Transverse colon (tissue), 4 donors: Measurements from ENCODE around the gene MCC. TPM values are rescaled to one million over a fixed set of nuclear protein-coding genes. Genes with fewer than 3 reads are reported as not detected.

Experiments used
- DNase-seq: peaks from one replicate; pipeline ENCODE4 v3.0.0-alpha.2; 2019
- H3K27ac ChIP-seq, 4 donors: fragments of 200-600 bp; sonication (generic); 2 replicates each; pipeline ENCODE4 v1.5.1; 2016 to 2018; ENCODE audit warnings: inconsistent platforms in 4 of 4
- H3K27me3 ChIP-seq: fragments of 200-600 bp; sonication (generic); 2 replicates; pipeline ENCODE4 v1.5.1; 2017; ENCODE audit warnings: inconsistent platforms
- H3K36me3 ChIP-seq, 4 donors: fragments of 200-600 bp; sonication (generic); 2 replicates each; pipeline ENCODE4 v1.5.1; 2017 to 2019; ENCODE audit warnings: inconsistent platforms in 4 of 4
- H3K4me1 ChIP-seq, 4 donors: fragments of 200-600 bp; sonication (generic); 2 replicates each; pipeline ENCODE4 v1.5.1; 2017 to 2020; ENCODE audit warnings: inconsistent platforms in 4 of 4
- H3K4me3 ChIP-seq, 4 donors: fragments of 200-600 bp; sonication (generic); 1 replicate in 1 of 4; 2 replicates in 3 of 4; pipeline versions ENCODE4 v1.5.1 to v1.6.1; 2017 to 2019; ENCODE audit warnings: inconsistent platforms in 4 of 4
- H3K9me3 ChIP-seq, 2 donors: fragments of 200-600 bp; sonication (generic); 2 replicates each; pipeline ENCODE4 v1.5.1; 2017 to 2019; ENCODE audit warnings: inconsistent platforms in 2 of 2
- CTCF ChIP-seq, 5 experiments: fragments of 200-600 bp in 3 of 5; fragments of 450-650 bp in 2 of 5; sonication (generic) in 3 of 5; IDR thresholded peaks; 1 replicate in 2 of 5; 2 replicates in 3 of 5; pipeline ENCODE4 v1.5.1; 2016 to 2017; ENCODE audit warnings: antibody characterized with exemption in 5 of 5, inconsistent platforms in 3 of 5, mild to moderate bottlenecking in 2 of 5, moderate library complexity in 1 of 5
- EP300 ChIP-seq: sonication (generic); formaldehyde crosslinking; IDR thresholded peaks from one replicate; pipeline ENCODE4 v1.6.1; 2017; ENCODE audit warnings: antibody characterized with exemption, low read depth
- POLR2A ChIP-seq: fragments of 450-650 bp; IDR thresholded peaks from one replicate; pipeline ENCODE4 v1.6.1; 2016; ENCODE audit warnings: antibody characterized with exemption, mild to moderate bottlenecking, moderate library complexity
- POLR2AphosphoS5 ChIP-seq, 3 donors: sonication (generic); formaldehyde crosslinking; IDR thresholded peaks; one replicate each; pipeline ENCODE4 v1.6.1; 2016; ENCODE audit warnings: antibody characterized with exemption in 3 of 3
- WGBS, 2 donors: methylation state at CpG; one replicate each; pipeline ENCODE4 v1.1.5; 2018; ENCODE audit warnings: low coverage in 1 of 2; 5-methylcytosine and 5-hydroxymethylcytosine counted together
- in situ Hi-C, 4 donors: fragments of 200-750 bp; cut with MboI; loops; one replicate each; pipeline versions ENCODE4 v1.15.0 to v1.15.1; 2017; ENCODE audit warnings: low sequenced_read_pairs in 3 of 4, low pct_ligation_motif_present in 1 of 4, low pct_unique_long_range_greater_than_20kb in 1 of 4
- intact Hi-C: fragments of 100-400 bp; cut with DNase I; formaldehyde crosslinking; loops from one replicate; pipeline ENCODE4 v1.15.1; 2023; ENCODE audit warnings: low total_unique reads
- total RNA-seq, 4 donors: library from RNA; depleted of rRNA; stranded (reverse); fragments of >200 nt; gene quantifications; one replicate each; pipeline ENCODE4 v1.1.0, GENCODE V29; 2016

The MCC gene
- total RNA-seq, 4 donors from 2014 or later, result 2.6 to 28.4 (median 16.4) TPM

- no peaks in the 10 kb centered on the region for H3K27me3 ChIP-seq
- in situ Hi-C loops (no loop called here), intact Hi-C loops (no loop called here)
- H3K27ac ChIP-seq, result no peak overlapping the region
- TF ChIP-seq EP300 (no peak), CTCF (IDR thresholded peaks at IDR 0.05) (no peak), POLR2AphosphoS5 (IDR thresholded peaks at IDR 0.05) (no peak), POLR2A (no peak)
- H3K4me1 ChIP-seq, result no peaks in the 10 kb centered on the region
- WGBS, 2 donors, result 84 to 98% methylated on average over 5 to 6 of the region's 6 CpGs
- no peaks in the 10 kb centered on the region for H3K36me3 ChIP-seq
- H3K4me3 ChIP-seq, result no peak overlapping the region
- no peaks in the 10 kb centered on the region for H3K9me3 ChIP-seq
- no peak for DNase-seq
Measured at GRCh38 chr5:113194125-113194524, 294.1 kb downstream of the MCC start.

GRCh38 chr5:113193311-113193978 lies 294.8 kb downstream of the MCC start:
- TF ChIP-seq POLR2AphosphoS5 (IDR thresholded peaks at IDR 0.05) (no peak), CTCF (IDR thresholded peaks at IDR 0.05) (no peak), POLR2A (no peak), EP300 (no peak)
- no peak overlapping the region for H3K4me3 ChIP-seq
- intact Hi-C loops (no loop called here), in situ Hi-C loops (no loop called here)
- H3K27me3 ChIP-seq, result no peaks in the 10 kb centered on the region
- no peaks in the 10 kb centered on the region for H3K4me1 ChIP-seq
- WGBS, 2 donors, result 88 to 94% methylated on average over 4 to 5 of the region's 5 CpGs
- H3K27ac ChIP-seq, result no peak overlapping the region
- no peaks in the 10 kb centered on the region for H3K9me3 ChIP-seq
- no peak for DNase-seq
- H3K36me3 ChIP-seq, result no peaks in the 10 kb centered on the region

- 91 to 94% methylated on average over 2 of the region's 2 CpGs for WGBS, 2 donors
- intact Hi-C loops, result no loop called here
- H3K27me3 ChIP-seq, result no peaks in the 10 kb centered on the region
- no peak overlapping the region for H3K4me3 ChIP-seq
- H3K9me3 ChIP-seq, result no peaks in the 10 kb centered on the region
- in situ Hi-C loops, result no loop called here
- TF ChIP-seq CTCF (IDR thresholded peaks at IDR 0.05) (no peak), POLR2AphosphoS5 (IDR thresholded peaks at IDR 0.05) (no peak), POLR2A (no peak), EP300 (no peak)
- H3K36me3 ChIP-seq, result no peaks in the 10 kb centered on the region
- no peak for DNase-seq
- no peak overlapping the region for H3K27ac ChIP-seq
- no peaks in the 10 kb centered on the region for H3K4me1 ChIP-seq
Measured at GRCh38 chr5:113192541-113192940, 295.7 kb downstream of the MCC start.

- no peaks in the 10 kb centered on the region for H3K27me3 ChIP-seq
- no peak for TF ChIP-seq POLR2AphosphoS5 (IDR thresholded peaks at IDR 0.05)
- 93% methylated on average over 5 of the region's 5 CpGs; no CpG with 5 or more reads in 1 of the 2 donors for WGBS, 2 donors
- H3K4me1 ChIP-seq, result no peaks in the 10 kb centered on the region
- H3K36me3 ChIP-seq, result no peaks in the 10 kb centered on the region
- no peak overlapping the region for H3K27ac ChIP-seq
- no peaks in the 10 kb centered on the region for H3K9me3 ChIP-seq
- intact Hi-C loops, result no loop called here
- in situ Hi-C loops, result no loop called here
- H3K4me3 ChIP-seq, result no peak overlapping the region
- no peak for DNase-seq
Measured at GRCh38 chr5:113190347-113190746, 297.9 kb downstream of the MCC start.

GRCh38 chr5:113189291-113189690 lies 299.0 kb downstream of the MCC start:
- WGBS, 2 donors, result 87 to 92% methylated on average over 3 of the region's 3 CpGs
- in situ Hi-C loops, result no loop called here
- TF ChIP-seq POLR2AphosphoS5 (IDR thresholded peaks at IDR 0.05) (no peak), POLR2A (no peak), EP300 (no peak), CTCF (IDR thresholded peaks at IDR 0.05) (no peak)

More at GRCh38 chr5:113189291-113189690, 299.0 kb downstream of the MCC start:
- Histone ChIP-seq H3K27ac (no peak overlapping the region), H3K27me3 (no peaks in the 10 kb centered on the region), H3K4me3 (no peak overlapping the region), H3K36me3 (no peaks in the 10 kb centered on the region), H3K4me1 (no peaks in the 10 kb centered on the region), H3K9me3 (no peaks in the 10 kb centered on the region)
- no peak for DNase-seq
- intact Hi-C loops, result no loop called here
